Right lobe of liver (tissue), 4 donors: ENCODE results near the gene CCDC34.

Experiments used
- POLR2A ChIP-seq: fragments of 450-650 bp; IDR thresholded peaks from one replicate; pipeline ENCODE4 v1.6.1; 2017; ENCODE audit warnings: antibody characterized with exemption, mild to moderate bottlenecking
- TF ChIP-seq, protein P1 (sequence below), 4 donors: fragments of 200-600 bp in 3 of 4; fragments of 450-650 bp in 1 of 4; IDR thresholded peaks; one replicate each; pipeline versions ENCODE4 v1.5.1 to v1.8.0; 2016 to 2022; ENCODE audit warnings: antibody characterized with exemption in 4 of 4, mild to moderate bottlenecking in 2 of 4
- donor health status: DM: no; HTN: no; CAD: no.
- donor health status: DM: no; HTN: no; CAD: no.
- donor health status: DM: no; HTN: yes; CAD: no.

- TF ChIP-seq, protein P1, sequence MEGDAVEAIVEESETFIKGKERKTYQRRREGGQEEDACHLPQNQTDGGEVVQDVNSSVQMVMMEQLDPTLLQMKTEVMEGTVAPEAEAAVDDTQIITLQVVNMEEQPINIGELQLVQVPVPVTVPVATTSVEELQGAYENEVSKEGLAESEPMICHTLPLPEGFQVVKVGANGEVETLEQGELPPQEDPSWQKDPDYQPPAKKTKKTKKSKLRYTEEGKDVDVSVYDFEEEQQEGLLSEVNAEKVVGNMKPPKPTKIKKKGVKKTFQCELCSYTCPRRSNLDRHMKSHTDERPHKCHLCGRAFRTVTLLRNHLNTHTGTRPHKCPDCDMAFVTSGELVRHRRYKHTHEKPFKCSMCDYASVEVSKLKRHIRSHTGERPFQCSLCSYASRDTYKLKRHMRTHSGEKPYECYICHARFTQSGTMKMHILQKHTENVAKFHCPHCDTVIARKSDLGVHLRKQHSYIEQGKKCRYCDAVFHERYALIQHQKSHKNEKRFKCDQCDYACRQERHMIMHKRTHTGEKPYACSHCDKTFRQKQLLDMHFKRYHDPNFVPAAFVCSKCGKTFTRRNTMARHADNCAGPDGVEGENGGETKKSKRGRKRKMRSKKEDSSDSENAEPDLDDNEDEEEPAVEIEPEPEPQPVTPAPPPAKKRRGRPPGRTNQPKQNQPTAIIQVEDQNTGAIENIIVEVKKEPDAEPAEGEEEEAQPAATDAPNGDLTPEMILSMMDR (IDR thresholded peaks at IDR 0.05) = no peak
- TF ChIP-seq POLR2A = no peak
Measured at GRCh38 chr11:27388869-27389268, 25.9 kb upstream of the CCDC34 start.
